ENCODE data around the gene NPAS1.
"Not testable (repeated sequence)": the region's sequence is repeated elsewhere in the genome, so short reads cannot be mapped to it uniquely, and the experiment has no call there.

NPAS1 gene

GRCh38 chr19:46990991-46991676, 28.5 kb upstream of the NPAS1 start:
- peak; percentile 88 for FAIRE-seq
- DNase-seq (ENCODE audit: insufficient read length, low spot score): no peak

- FAIRE-seq (no peak), DNase-seq (ENCODE audit: insufficient read length, low spot score) (no peak)
Measured at GRCh38 chr19:46992699-46993535, 26.7 kb upstream of the NPAS1 start.

- no peak for FAIRE-seq
- DNase-seq (ENCODE audit: insufficient read length, low spot score): no peak
Measured at GRCh38 chr19:46993622-46994021, 26.0 kb upstream of the NPAS1 start.

- FAIRE-seq: no peak
- no peak for DNase-seq (ENCODE audit: insufficient read length, low spot score)
Measured at GRCh38 chr19:46994141-46994686, 25.4 kb upstream of the NPAS1 start.

- no peak for FAIRE-seq
- no peak for DNase-seq (ENCODE audit: insufficient read length, low spot score)
Measured at GRCh38 chr19:46995492-46995891, 24.1 kb upstream of the NPAS1 start.

GRCh38 chr19:46998445-46999125, 21.1 kb upstream of the NPAS1 start:
- no peak for FAIRE-seq
- no peak for DNase-seq (ENCODE audit: insufficient read length, low spot score)

- no peak for FAIRE-seq
- DNase-seq (ENCODE audit: insufficient read length, low spot score): no peak
Measured at GRCh38 chr19:46999377-46999776, 20.3 kb upstream of the NPAS1 start.

GRCh38 chr19:46999878-47000277, 19.8 kb upstream of the NPAS1 start:
- FAIRE-seq: no peak
- no peak for DNase-seq (ENCODE audit: insufficient read length, low spot score)

- no peak for FAIRE-seq
- DNase-seq (ENCODE audit: insufficient read length, low spot score): no peak
Measured at GRCh38 chr19:47000373-47000772, 19.3 kb upstream of the NPAS1 start.

- no peak for DNase-seq (ENCODE audit: insufficient read length, low spot score)
- no peak for FAIRE-seq
Measured at GRCh38 chr19:47001584-47001983, 18.1 kb upstream of the NPAS1 start.

GRCh38 chr19:47002106-47002766, 17.4 kb upstream of the NPAS1 start:
- FAIRE-seq: no peak
- no peak for DNase-seq (ENCODE audit: insufficient read length, low spot score)

- FAIRE-seq (no peak), DNase-seq (ENCODE audit: insufficient read length, low spot score) (no peak)
Measured at GRCh38 chr19:47002853-47003610, 16.6 kb upstream of the NPAS1 start.

- no peak for DNase-seq (ENCODE audit: insufficient read length, low spot score)
Measured at GRCh38 chr19:47003611-47004465, 15.8 kb upstream of the NPAS1 start.

GRCh38 chr19:47005164-47005641, 14.4 kb upstream of the NPAS1 start:
- DNase-seq (ENCODE audit: insufficient read length, low spot score): no peak
- FAIRE-seq: no peak

More at GRCh38 chr19:47003611-47004465, 15.8 kb upstream of the NPAS1 start:
- no peak for FAIRE-seq

- DNase-seq (ENCODE audit: insufficient read length, low spot score): no peak
- FAIRE-seq: no peak
Measured at GRCh38 chr19:47005873-47006272, 13.8 kb upstream of the NPAS1 start.

GRCh38 chr19:47006496-47006895, 13.1 kb upstream of the NPAS1 start:
- DNase-seq (ENCODE audit: insufficient read length, low spot score): no peak
- no peak for FAIRE-seq

GRCh38 chr19:47010549-47010948, 9.1 kb upstream of the NPAS1 start:
- DNase-seq (ENCODE audit: insufficient read length, low spot score); FAIRE-seq: not testable (repeated sequence)

- DNase-seq (ENCODE audit: insufficient read length, low spot score) (no peak), FAIRE-seq (no peak)
Measured at GRCh38 chr19:47012617-47013016, 7.0 kb upstream of the NPAS1 start.

- FAIRE-seq: peak; percentile 89
- DNase-seq (ENCODE audit: insufficient read length, low spot score): peak; percentile 92
Measured at GRCh38 chr19:47013041-47013517, 6.6 kb upstream of the NPAS1 start.

Measured in GM19239 (cell line).